Type B pancreatic cell (in vitro differentiated cells): Measurements from ENCODE around the gene AHSG. TPM values are rescaled to one million over a fixed set of nuclear protein-coding genes. Genes with fewer than 3 reads are reported as not detected.

ENCODE experiments used
- DNase-seq: peaks from one replicate; pipeline ENCODE4 v3.0.0; 2021; ENCODE audit warnings: mixed read lengths; ENCODE audit not compliant: unreplicated experiment; ENCODE audit errors: extremely low spot score
- H3K27ac Mint-ChIP-seq: 2 replicates; pipeline ENCODE4 v1.8.0; 2021; ENCODE audit warnings: mild to moderate bottlenecking, mixed read lengths
- H3K27me3 Mint-ChIP-seq: 2 replicates; pipeline ENCODE4 v1.8.0; 2021; ENCODE audit warnings: mixed read lengths
- H3K36me3 Mint-ChIP-seq: 2 replicates; pipeline ENCODE4 v1.8.0; 2021; ENCODE audit warnings: mixed read lengths
- H3K4me1 Mint-ChIP-seq: one replicate; pipeline ENCODE4 v1.8.0; 2021; ENCODE audit warnings: mixed read lengths; ENCODE audit not compliant: unreplicated experiment
- H3K4me3 Mint-ChIP-seq: 2 replicates; pipeline ENCODE4 v1.8.0; 2021; ENCODE audit warnings: mild to moderate bottlenecking, mixed read lengths
- H3K9me3 Mint-ChIP-seq: 2 replicates; pipeline ENCODE4 v1.8.0; 2021; ENCODE audit warnings: mixed read lengths
- CTCF ChIP-seq: fragments of 200-600 bp; sonication (generic); conservative IDR thresholded peaks from 2 replicates; pipeline ENCODE4 v1.5.0; 2021; ENCODE audit warnings: antibody characterized with exemption, mild to moderate bottlenecking
- total RNA-seq: library from RNA; stranded (reverse); gene quantifications from 2 replicates; pipeline ENCODE4 v1.2.1, GENCODE V29; 2021; ENCODE audit warnings: low replicate concordance

Gene AHSG
- total RNA-seq, 1 donor from 2014 or later: 0.27 TPM

- H3K4me3 Mint-ChIP-seq: no peak overlapping the region
- no peaks in the 10 kb centered on the region for H3K36me3 Mint-ChIP-seq
- no peak overlapping the region for H3K27ac Mint-ChIP-seq
- peaks cover 4% of the 10 kb centered on the region for H3K9me3 Mint-ChIP-seq
- DNase-seq: no peak
- TF ChIP-seq CTCF: no peak
- H3K27me3 Mint-ChIP-seq: peaks cover 55% of the 10 kb centered on the region
- no peaks in the 10 kb centered on the region for H3K4me1 Mint-ChIP-seq
Observed at GRCh38 chr3:186640473-186640818, 27.6 kb downstream of the AHSG start.

- no peak for TF ChIP-seq CTCF
- Mint-ChIP-seq H3K27me3 (peaks cover 52% of the 10 kb centered on the region), H3K9me3 (peaks cover 4% of the 10 kb centered on the region), H3K4me1 (no peaks in the 10 kb centered on the region), H3K4me3 (no peak overlapping the region), H3K36me3 (no peaks in the 10 kb centered on the region), H3K27ac (no peak overlapping the region)
- DNase-seq: no peak
Observed at GRCh38 chr3:186640929-186641328, 28.1 kb downstream of the AHSG start.

GRCh38 chr3:186642014-186642413 is 29.2 kb downstream of the AHSG start:
- no peak overlapping the region for H3K4me3 Mint-ChIP-seq
- H3K9me3 Mint-ChIP-seq: peaks cover 4% of the 10 kb centered on the region
- no peak overlapping the region for H3K27ac Mint-ChIP-seq
- TF ChIP-seq CTCF: no peak
- no peaks in the 10 kb centered on the region for H3K36me3 Mint-ChIP-seq
- H3K27me3 Mint-ChIP-seq: peaks cover 46% of the 10 kb centered on the region
- H3K4me1 Mint-ChIP-seq: no peaks in the 10 kb centered on the region
- DNase-seq: no peak

- no peak overlapping the region for H3K4me3 Mint-ChIP-seq
- no peaks in the 10 kb centered on the region for H3K4me1 Mint-ChIP-seq
- peaks cover 38% of the 10 kb centered on the region for H3K27me3 Mint-ChIP-seq
- no peak for DNase-seq
- H3K27ac Mint-ChIP-seq: no peak overlapping the region
- H3K9me3 Mint-ChIP-seq: peaks cover 4% of the 10 kb centered on the region
- TF ChIP-seq CTCF: no peak
- no peaks in the 10 kb centered on the region for H3K36me3 Mint-ChIP-seq
Observed at GRCh38 chr3:186643493-186643892, 30.6 kb downstream of the AHSG start.

- no peaks in the 10 kb centered on the region for H3K36me3 Mint-ChIP-seq
- no peak for DNase-seq
- H3K4me3 Mint-ChIP-seq: no peak overlapping the region
- H3K4me1 Mint-ChIP-seq: no peaks in the 10 kb centered on the region
- H3K9me3 Mint-ChIP-seq: peaks cover 4% of the 10 kb centered on the region
- peaks cover 34% of the 10 kb centered on the region for H3K27me3 Mint-ChIP-seq
- TF ChIP-seq CTCF: no peak
- H3K27ac Mint-ChIP-seq: no peak overlapping the region
Observed at GRCh38 chr3:186644683-186645082, 31.8 kb downstream of the AHSG start.

GRCh38 chr3:186646106-186646505 is 33.2 kb downstream of the AHSG start:
- no peak overlapping the region for H3K4me3 Mint-ChIP-seq
- no peak for DNase-seq
- H3K9me3 Mint-ChIP-seq: peaks cover 4% of the 10 kb centered on the region
- no peaks in the 10 kb centered on the region for H3K4me1 Mint-ChIP-seq
- H3K36me3 Mint-ChIP-seq: no peaks in the 10 kb centered on the region
- peaks cover 24% of the 10 kb centered on the region for H3K27me3 Mint-ChIP-seq
- no peak for TF ChIP-seq CTCF
- no peak overlapping the region for H3K27ac Mint-ChIP-seq
